IMR-90 (cell line): ENCODE measurements around the gene TFB1M. TPM values are rescaled to one million over a fixed set of nuclear protein-coding genes. Genes with fewer than 3 reads are reported as not detected.

Experiments
- ATAC-seq: fragments of 200-7000 bp; cut with Tn5 transposase; 2 replicates; pipeline ENCODE4 v1.9.1; 2020; ENCODE audit warnings: low read depth, mild to moderate bottlenecking, moderate library complexity
- BruUV-seq: library from RNA; stranded (reverse); fragments of 400-500 nt; replicated peaks from 2 replicates; lab custom pipeline; 2021; lab: Mats Ljungman, UMichigan
- CTCF ChIA-PET: fragments of 300-600 bp; formaldehyde crosslinking; extraction: SDS; loops from one replicate; lab custom pipeline; 2021; ENCODE audit warnings: antibody characterized with exemption; lab: Yijun Ruan, JAX
- POLR2A ChIA-PET: fragments of 300-600 bp; sonication (Branson Sonifier 250); formaldehyde crosslinking; loops from one replicate; lab custom pipeline; 2022; ENCODE audit warnings: antibody characterized with exemption; ENCODE audit not compliant: unreplicated experiment; lab: Charles Lee
- DNase-seq: peaks from one replicate; pipeline ENCODE4 v3.0.0; 2013
- H2AFZ ChIP-seq: replicated peaks from 2 replicates; pipeline ENCODE3; 2013; ENCODE audit warnings: low read length, mild to moderate bottlenecking; ENCODE audit not compliant: poor library complexity
- H2AK5ac ChIP-seq: 2 replicates; pipeline ENCODE4 v1.6.1; 2013; ENCODE audit warnings: low read depth, low read length, inconsistent platforms
- H2AK9ac ChIP-seq: replicated peaks from 2 replicates; pipeline ENCODE3; 2013; ENCODE audit warnings: mild to moderate bottlenecking, low read depth, low read length, moderate library complexity; ENCODE audit not compliant: poor library complexity
- H2BK120ac ChIP-seq: 2 replicates; pipeline ENCODE4 v1.6.1; 2013; ENCODE audit warnings: low read depth, low read length, inconsistent platforms
- H2BK15ac ChIP-seq: 3 replicates; pipeline ENCODE4 v1.6.1; 2013; ENCODE audit warnings: low read depth, low read length, inconsistent platforms
- H2BK20ac ChIP-seq: 2 replicates; pipeline ENCODE4 v1.6.1; 2013; ENCODE audit warnings: low read depth, mild to moderate bottlenecking, inconsistent platforms, low read length, moderate library complexity
- H2BK5ac ChIP-seq: 2 replicates; pipeline ENCODE4 v1.6.1; 2013; ENCODE audit warnings: mild to moderate bottlenecking, low read depth, low read length, inconsistent platforms; ENCODE audit not compliant: poor library complexity, severe bottlenecking
- H3K14ac ChIP-seq: replicated peaks from 2 replicates; pipeline ENCODE4 v1.6.1; 2013; ENCODE audit warnings: low read depth, low read length, inconsistent platforms
- H3K18ac ChIP-seq: 2 replicates; pipeline ENCODE4 v1.6.1; 2013; ENCODE audit warnings: low read depth, low read length, control low read depth
- H3K23ac ChIP-seq: 2 replicates; pipeline ENCODE4 v1.6.1; 2013; ENCODE audit warnings: low read depth, low read length, inconsistent platforms
- H3K27ac ChIP-seq: 2 replicates; pipeline ENCODE4 v1.5.1; 2013; ENCODE audit warnings: mild to moderate bottlenecking, control low read depth, low read length; ENCODE audit not compliant: insufficient read depth
- H3K27me3 ChIP-seq: 2 replicates; pipeline ENCODE4 v1.6.1; 2013; ENCODE audit warnings: low read length; ENCODE audit not compliant: control insufficient read depth, insufficient read depth
- H3K36me3 ChIP-seq: 2 replicates; pipeline ENCODE4 v1.6.1; 2013; ENCODE audit warnings: low read length, mixed read lengths; ENCODE audit not compliant: control insufficient read depth, insufficient read depth
- H3K4ac ChIP-seq: 2 replicates; pipeline ENCODE4 v1.6.1; 2013; ENCODE audit warnings: low read depth, low read length, inconsistent platforms
- H3K4me1 ChIP-seq: 2 replicates; pipeline ENCODE4 v1.6.1; 2013; ENCODE audit warnings: low read length, mixed read lengths; ENCODE audit not compliant: control insufficient read depth, insufficient read depth
- H3K4me2 ChIP-seq: 2 replicates; pipeline ENCODE4 v1.6.1; 2013; ENCODE audit warnings: low read depth, mild to moderate bottlenecking, control low read depth, low read length, moderate library complexity
- H3K4me3 ChIP-seq: 2 replicates; pipeline ENCODE4 v1.5.1; 2013; ENCODE audit warnings: low read depth, mild to moderate bottlenecking, control low read depth, low read length, moderate library complexity; ENCODE audit not compliant: insufficient read depth
- H3K56ac ChIP-seq: 2 replicates; pipeline ENCODE4 v1.6.1; 2013; ENCODE audit warnings: low read length, inconsistent platforms; ENCODE audit not compliant: insufficient read depth; ENCODE audit errors: extremely low read depth
- H3K79me1 ChIP-seq, 2 experiments: 2 replicates each; pipeline ENCODE4 v1.6.1; 2013; ENCODE audit warnings: low read length in 2 of 2, inconsistent platforms in 1 of 2, low read depth in 1 of 2
- H3K9ac ChIP-seq: 2 replicates; pipeline ENCODE4 v1.6.1; 2013; ENCODE audit warnings: low read depth, low read length, control low read depth
- H3K9me1 ChIP-seq: 2 replicates; pipeline ENCODE4 v1.6.1; 2013; ENCODE audit warnings: low read length, inconsistent platforms; ENCODE audit not compliant: insufficient read depth
- H3K9me3 ChIP-seq: 2 replicates; pipeline ENCODE4 v1.6.1; 2013; ENCODE audit warnings: low read length; ENCODE audit not compliant: control insufficient read depth, insufficient read depth
- H4K20me1 ChIP-seq: 2 replicates; pipeline ENCODE4 v1.6.1; 2013; ENCODE audit warnings: low read length, inconsistent platforms; ENCODE audit not compliant: insufficient read depth
- H4K5ac ChIP-seq: 2 replicates; pipeline ENCODE4 v1.6.1; 2013; ENCODE audit warnings: mild to moderate bottlenecking, low read depth, low read length, control low read depth
- H4K8ac ChIP-seq, 2 experiments: 2 replicates each; pipeline ENCODE4 v1.6.1; 2013; ENCODE audit warnings: low read depth in 2 of 2, low read length in 2 of 2, control low read depth in 1 of 2, inconsistent platforms in 1 of 2
- H4K91ac ChIP-seq: 2 replicates; pipeline ENCODE4 v1.6.1; 2013; ENCODE audit warnings: low read depth, low read length, inconsistent platforms; ENCODE audit not compliant: insufficient read depth
- BHLHE40 ChIP-seq: fragments of 150-350 bp; IDR thresholded peaks from 2 replicates; pipeline ENCODE4 v1.6.1; 2016; ENCODE audit warnings: mild to moderate bottlenecking, low read depth, low read length
- CEBPB ChIP-seq: IDR thresholded peaks from 2 replicates; pipeline ENCODE4 v1.6.1; 2012; ENCODE audit warnings: low read depth, low read length, improper control_type of control experiment
- CHD1 ChIP-seq: IDR thresholded peaks from 2 replicates; pipeline ENCODE4 v1.6.1; 2012; ENCODE audit warnings: low read depth, low read length, improper control_type of control experiment
- FOS ChIP-seq: fragments of 150-350 bp; IDR thresholded peaks from 2 replicates; pipeline ENCODE4 v1.6.1; 2016; ENCODE audit warnings: low read depth, low read length
- MAFK ChIP-seq: IDR thresholded peaks from 2 replicates; pipeline ENCODE4 v1.6.1; 2012; ENCODE audit warnings: low read depth, low read length, improper control_type of control experiment
- MXI1 ChIP-seq: IDR thresholded peaks from 2 replicates; pipeline ENCODE4 v1.6.1; 2012; ENCODE audit warnings: low read depth, mild to moderate bottlenecking, low read length, moderate library complexity, borderline replicate concordance
- NFE2L2 ChIP-seq: fragments of 150-350 bp; IDR thresholded peaks from 2 replicates; pipeline ENCODE4 v1.6.1; 2016; ENCODE audit warnings: low read depth, mild to moderate bottlenecking, low read length
- POLR2A ChIP-seq: IDR thresholded peaks from 2 replicates; pipeline ENCODE4 v1.6.1; 2012; ENCODE audit warnings: mild to moderate bottlenecking, low read depth, low read length
- RCOR1 ChIP-seq: IDR thresholded peaks from 2 replicates; pipeline ENCODE4 v1.6.1; 2012; ENCODE audit warnings: mild to moderate bottlenecking, low read length, improper control_type of control experiment; ENCODE audit not compliant: insufficient replicate concordance
- RFX5 ChIP-seq: IDR thresholded peaks from 2 replicates; pipeline ENCODE4 v1.8.0; 2012; ENCODE audit warnings: low read depth, mild to moderate bottlenecking, low read length, moderate library complexity
- SMC3 ChIP-seq: fragments of 150-350 bp; IDR thresholded peaks from 2 replicates; pipeline ENCODE4 v1.6.1; 2016; ENCODE audit warnings: low read depth, mild to moderate bottlenecking, antibody characterized with exemption, low read length, moderate library complexity
- WGBS, 2 experiments: methylation state at CpG; one replicate each; pipeline versions ENCODE4 v1.1.5 to v1.1.7; 2013; ENCODE audit warnings: missing lambda C conversion rate in 2 of 2; ENCODE audit not compliant: insufficient read length in 1 of 2; ENCODE audit errors: extremely low coverage in 2 of 2; 5-methylcytosine and 5-hydroxymethylcytosine counted together
- dilution Hi-C: fragments of 300-500 bp; cut with HindIII; formaldehyde crosslinking; loops from one replicate; pipeline ENCODE4 v1.14.3; 2018; ENCODE audit warnings: low sequenced_read_pairs; ENCODE audit not compliant: unreplicated experiment
- in situ Hi-C: fragments of 300-500 bp; cut with MboI; formaldehyde crosslinking; loops from 3 replicates; pipeline ENCODE4 v1.14.3; 2019; ENCODE audit warnings: low sequenced_read_pairs, inconsistent platforms, mixed read lengths
- intact Hi-C: fragments of 100-400 bp; cut with micrococcal nuclease; formaldehyde crosslinking; loops from 2 replicates; pipeline ENCODE4 v1.10.0; 2022
- polyA plus RNA-seq, 3 experiments: library from polyadenylated mRNA; depleted of rRNA; stranded (reverse); fragments of >200 nt; gene quantifications; 2 replicates each; pipeline ENCODE4 v1.2.3, GENCODE V29; 2012; ENCODE audit warnings: low replicate concordance in 1 of 3
- total RNA-seq: library from RNA; depleted of rRNA; stranded (reverse); fragments of >200 nt; gene quantifications from 2 replicates; pipeline ENCODE4 v1.2.3, GENCODE V29; 2012
- TF ChIP-seq, protein P1 (sequence below): conservative IDR thresholded peaks from 2 replicates; pipeline ENCODE4 v1.5.1; 2012; ENCODE audit warnings: mild to moderate bottlenecking, low read depth, low read length, improper control_type of control experiment
- TF ChIP-seq, protein P2 (sequence below): fragments of 150-350 bp; IDR thresholded peaks from 2 replicates; pipeline ENCODE4 v1.6.1; 2016; ENCODE audit warnings: low read depth, mild to moderate bottlenecking, low read length, moderate library complexity, borderline replicate concordance
- TF ChIP-seq, protein P3 (sequence below): fragments of 150-350 bp; IDR thresholded peaks from 2 replicates; pipeline ENCODE4 v1.6.1; 2017; ENCODE audit warnings: mild to moderate bottlenecking, antibody characterized with exemption, low read length, low read depth

The TFB1M gene
- total and polyA plus RNA-seq, 2 of the 4 experiments (the other 2 are of a cell fraction): 18.1 to 22.4 TPM

DNA sequence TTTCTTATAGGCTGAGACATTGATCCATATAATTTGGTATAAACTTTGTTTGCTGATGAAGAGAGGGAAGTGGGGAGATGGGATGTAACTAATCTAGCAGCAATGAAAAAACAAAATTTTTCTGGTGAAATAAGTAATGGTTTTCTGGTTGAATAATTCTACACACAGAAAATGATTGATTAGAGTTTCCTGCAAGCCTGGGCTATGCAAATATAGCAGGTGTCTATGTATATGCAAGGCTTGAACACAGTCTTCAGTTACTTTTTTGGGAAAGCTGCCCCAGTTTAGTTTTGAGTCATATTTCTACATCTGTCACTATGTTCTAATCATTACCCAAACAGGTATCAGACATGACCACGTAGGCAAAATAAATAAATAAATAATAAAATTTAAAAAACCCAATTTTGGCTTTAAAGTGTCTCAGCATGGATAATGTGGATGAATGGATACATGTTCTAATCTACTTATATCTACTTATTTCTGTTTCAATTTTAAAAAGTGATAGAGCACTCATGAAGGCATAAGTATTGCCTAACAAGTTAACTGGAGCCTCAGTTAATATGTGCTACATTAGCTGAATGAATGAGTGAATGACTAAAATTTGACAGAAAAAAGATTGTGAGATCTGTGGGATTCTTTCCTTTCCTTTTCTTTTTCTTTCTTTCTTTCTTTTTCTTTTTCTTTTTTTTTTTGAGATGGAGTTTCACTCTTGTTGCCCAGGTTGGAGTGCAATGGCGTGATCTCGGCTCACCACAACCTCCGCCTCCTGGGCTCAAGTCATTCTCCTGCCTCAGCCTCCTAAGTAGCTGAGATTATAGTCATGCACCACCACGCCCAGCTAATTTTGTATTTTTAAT is 37.2 kb upstream of the TFB1M start:
- Histone ChIP-seq H4K8ac (no peak overlapping the region), H4K91ac (no peak overlapping the region), H3K4ac (no peak overlapping the region), H3K36me3 (no peaks in the 10 kb centered on the region), H2BK15ac (no peak overlapping the region), H3K9ac (no peak overlapping the region), H3K4me3 (no peak overlapping the region), H2AFZ (no peak overlapping the region), H3K4me1 (0 out of 2 replicates have a peak, but pooled peaks cover 2% of the 10 kb centered on the region), H3K18ac (no peak overlapping the region), H2AK9ac (no peak overlapping the region), H3K79me1 (no peaks in the 10 kb centered on the region), H4K20me1 (no peaks in the 10 kb centered on the region), H2BK20ac (no peak overlapping the region), H3K14ac (no peak overlapping the region), H2BK120ac (no peak overlapping the region), H3K27ac (no peak overlapping the region), H3K23ac (no peak overlapping the region), H3K9me3 (peaks cover 7% of the 10 kb centered on the region), H4K5ac (no peak overlapping the region), H2AK5ac (no peak overlapping the region), H3K56ac (no peak overlapping the region), H3K4me2 (no peak overlapping the region), H3K9me1 (0 out of 2 replicates have a peak, but pooled peaks cover 2% of the 10 kb centered on the region), H2BK5ac (no peak overlapping the region), H3K27me3 (no peaks in the 10 kb centered on the region)
- in situ Hi-C loops (no loop called here), intact Hi-C loops (no loop called here), dilution Hi-C loops (no loop called here)
- TF ChIP-seq RFX5 (no peak), RCOR1 (no peak), CHD1 (no peak), MXI1 (no peak), NFE2L2 (no peak), CEBPB (no peak), POLR2A (no peak), BHLHE40 (no peak), FOS (no peak), SMC3 (no peak), MAFK (no peak)
- TF ChIP-seq, protein P1, sequence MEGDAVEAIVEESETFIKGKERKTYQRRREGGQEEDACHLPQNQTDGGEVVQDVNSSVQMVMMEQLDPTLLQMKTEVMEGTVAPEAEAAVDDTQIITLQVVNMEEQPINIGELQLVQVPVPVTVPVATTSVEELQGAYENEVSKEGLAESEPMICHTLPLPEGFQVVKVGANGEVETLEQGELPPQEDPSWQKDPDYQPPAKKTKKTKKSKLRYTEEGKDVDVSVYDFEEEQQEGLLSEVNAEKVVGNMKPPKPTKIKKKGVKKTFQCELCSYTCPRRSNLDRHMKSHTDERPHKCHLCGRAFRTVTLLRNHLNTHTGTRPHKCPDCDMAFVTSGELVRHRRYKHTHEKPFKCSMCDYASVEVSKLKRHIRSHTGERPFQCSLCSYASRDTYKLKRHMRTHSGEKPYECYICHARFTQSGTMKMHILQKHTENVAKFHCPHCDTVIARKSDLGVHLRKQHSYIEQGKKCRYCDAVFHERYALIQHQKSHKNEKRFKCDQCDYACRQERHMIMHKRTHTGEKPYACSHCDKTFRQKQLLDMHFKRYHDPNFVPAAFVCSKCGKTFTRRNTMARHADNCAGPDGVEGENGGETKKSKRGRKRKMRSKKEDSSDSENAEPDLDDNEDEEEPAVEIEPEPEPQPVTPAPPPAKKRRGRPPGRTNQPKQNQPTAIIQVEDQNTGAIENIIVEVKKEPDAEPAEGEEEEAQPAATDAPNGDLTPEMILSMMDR: no peak
- TF ChIP-seq, protein P2, sequence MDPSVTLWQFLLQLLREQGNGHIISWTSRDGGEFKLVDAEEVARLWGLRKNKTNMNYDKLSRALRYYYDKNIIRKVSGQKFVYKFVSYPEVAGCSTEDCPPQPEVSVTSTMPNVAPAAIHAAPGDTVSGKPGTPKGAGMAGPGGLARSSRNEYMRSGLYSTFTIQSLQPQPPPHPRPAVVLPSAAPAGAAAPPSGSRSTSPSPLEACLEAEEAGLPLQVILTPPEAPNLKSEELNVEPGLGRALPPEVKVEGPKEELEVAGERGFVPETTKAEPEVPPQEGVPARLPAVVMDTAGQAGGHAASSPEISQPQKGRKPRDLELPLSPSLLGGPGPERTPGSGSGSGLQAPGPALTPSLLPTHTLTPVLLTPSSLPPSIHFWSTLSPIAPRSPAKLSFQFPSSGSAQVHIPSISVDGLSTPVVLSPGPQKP: no peak
- TF ChIP-seq, protein P3, sequence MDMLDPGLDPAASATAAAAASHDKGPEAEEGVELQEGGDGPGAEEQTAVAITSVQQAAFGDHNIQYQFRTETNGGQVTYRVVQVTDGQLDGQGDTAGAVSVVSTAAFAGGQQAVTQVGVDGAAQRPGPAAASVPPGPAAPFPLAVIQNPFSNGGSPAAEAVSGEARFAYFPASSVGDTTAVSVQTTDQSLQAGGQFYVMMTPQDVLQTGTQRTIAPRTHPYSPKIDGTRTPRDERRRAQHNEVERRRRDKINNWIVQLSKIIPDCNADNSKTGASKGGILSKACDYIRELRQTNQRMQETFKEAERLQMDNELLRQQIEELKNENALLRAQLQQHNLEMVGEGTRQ: no peak
- POLR2A ChIA-PET: no interaction called here
- CTCF ChIA-PET: interaction anchor here (1.2 kb wide), 1 partner anchor 144 kb away, joined by 3 read pairs; no protein-coding TSS in a partner anchor
- BruUV-seq: no TSS peak
- DNase-seq (no peak), ATAC-seq (no peak)
- no CpG with 5 or more reads among the region's 5 CpGs for WGBS, 2 experiments
